Activated CD4-positive, alpha-beta memory T cell treated with anti-CD3 and anti-CD28 coated beads for 36 hours (primary cell): Measurements from ENCODE around the gene AQP12A. TPM values are rescaled to one million over a fixed set of nuclear protein-coding genes. Genes with fewer than 3 reads are reported as not detected.

Experiments used
- CTCF ChIA-PET: fragments of 350-600 bp; sonication (Branson Sonifier 250); formaldehyde crosslinking; loops from one replicate; lab custom pipeline; 2021; ENCODE audit warnings: antibody characterized with exemption, inconsistent platforms; lab: Charles Lee
- POLR2A ChIA-PET: fragments of 350-600 bp; sonication (Branson Sonifier 250); formaldehyde crosslinking; loops from one replicate; lab custom pipeline; 2021; ENCODE audit warnings: antibody characterized with exemption; lab: Charles Lee
- DNase-seq: peaks from one replicate; pipeline ENCODE4 v3.0.0-alpha.2; 2020
- H3K27ac Mint-ChIP-seq: one replicate; pipeline ENCODE4 v1.8.0; 2021; ENCODE audit warnings: mixed read lengths
- H3K27me3 Mint-ChIP-seq: one replicate; pipeline ENCODE4 v1.8.0; 2021; ENCODE audit warnings: mixed read lengths
- H3K36me3 Mint-ChIP-seq: one replicate; pipeline ENCODE4 v1.8.0; 2021; ENCODE audit warnings: mixed read lengths
- H3K4me1 Mint-ChIP-seq: one replicate; pipeline ENCODE4 v1.8.0; 2021; ENCODE audit warnings: low read depth, mixed read lengths
- H3K4me3 Mint-ChIP-seq: one replicate; pipeline ENCODE4 v1.8.0; 2021; ENCODE audit warnings: mild to moderate bottlenecking, mixed read lengths
- H3K9me3 Mint-ChIP-seq: one replicate; pipeline ENCODE4 v1.8.0; 2021; ENCODE audit warnings: mixed read lengths
- intact Hi-C: fragments of 100-400 bp; cut with micrococcal nuclease; formaldehyde crosslinking; loops from one replicate; pipeline ENCODE4 v1.15.1; 2023
- total RNA-seq, 2 experiments: library from RNA; stranded (reverse); gene quantifications; one replicate each; pipeline ENCODE4 v1.2.3, GENCODE V29; 2021

Gene AQP12A
- total RNA-seq, 2 experiments from 2014 or later, result not detected

GRCh38 chr2:240747256-240747655 lies 55.6 kb downstream of the AQP12A start:
- Mint-ChIP-seq H3K4me1 (no peaks in the 10 kb centered on the region), H3K36me3 (no peaks in the 10 kb centered on the region), H3K9me3 (no peaks in the 10 kb centered on the region), H3K4me3 (no peak overlapping the region), H3K27me3 (no peaks in the 10 kb centered on the region), H3K27ac (no peak overlapping the region)
- intact Hi-C loops, result no loop called here
- ChIA-PET POLR2A (no interaction called here), CTCF (interaction anchor here (0.6 kb wide), 1 partner anchor 1132 kb away, joined by 3 read pairs; no protein-coding TSS in a partner anchor)
- DNase-seq, result no peak

Other genes with a start within 250 kb of the AQP12A start
- 10 to 100 TPM; 18.4 to 19.1 TPM for gene ANKMY1, start 133.9 kb upstream of the AQP12A start, total RNA-seq
- gene DUSP28, start 131.5 kb upstream of the AQP12A start, total RNA-seq, result 1 to 10 TPM; 4.1 to 4.2 TPM
- gene RNPEPL1, start 123.4 kb upstream of the AQP12A start, total RNA-seq, result 10 to 100 TPM; 55.2 to 56.0 TPM
- gene CAPN10, start 105.1 kb upstream of the AQP12A start, total RNA-seq, result 10 to 100 TPM; 32.6 to 33.9 TPM
- gene GPR35, start 66.4 kb upstream of the AQP12A start, total RNA-seq, result 1 to 10 TPM; 3.4 to 4.7 TPM
- gene AQP12B, start 9.0 kb upstream of the AQP12A start, total RNA-seq, result not detected
- 1 to 10 TPM; 3.3 to 3.8 TPM for gene KIF1A, start 128.4 kb downstream of the AQP12A start, total RNA-seq
- not detected for gene AGXT, start 177.0 kb downstream of the AQP12A start, total RNA-seq
- not detected for gene MAB21L4, start 204.3 kb downstream of the AQP12A start, total RNA-seq
- not detected for gene CROCC2, start 214.5 kb downstream of the AQP12A start, total RNA-seq